AG10803 (cell line): ENCODE results near the gene PPM1D.

ENCODE experiments used
- DNase-seq: peaks from one replicate; pipeline ENCODE4 v3.0.0; 2010; ENCODE audit warnings: low read depth
- H3K4me3 ChIP-seq: 2 replicates; pipeline ENCODE4 v1.5.1; 2011; ENCODE audit warnings: mild to moderate bottlenecking, low read length, control low read depth
- TF ChIP-seq, protein P1 (sequence below): conservative IDR thresholded peaks from 2 replicates; pipeline ENCODE4 v1.5.1; 2011; ENCODE audit warnings: mild to moderate bottlenecking, low read length, control low read depth, inconsistent platforms

Gene PPM1D

DNA sequence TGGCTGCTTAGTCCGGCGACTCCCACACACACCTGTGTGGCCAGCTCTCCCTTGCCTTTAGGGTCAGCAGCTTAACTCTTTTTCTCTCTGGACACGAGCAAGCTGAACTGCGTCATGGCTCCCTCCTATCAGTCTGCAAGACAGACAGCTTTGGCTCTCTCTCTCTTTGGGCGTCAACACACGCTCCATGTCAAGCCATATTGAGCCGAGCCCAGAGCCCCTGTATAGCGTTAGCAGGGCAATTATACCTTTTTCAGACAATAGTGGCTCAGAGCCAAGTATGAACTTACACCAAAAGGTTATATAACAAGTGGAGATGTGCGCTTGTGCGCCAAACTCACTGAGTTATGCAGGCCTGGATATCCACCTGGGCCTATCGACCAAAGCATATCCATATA lies 39.1 kb upstream of the PPM1D start:
- TF ChIP-seq, protein P1, sequence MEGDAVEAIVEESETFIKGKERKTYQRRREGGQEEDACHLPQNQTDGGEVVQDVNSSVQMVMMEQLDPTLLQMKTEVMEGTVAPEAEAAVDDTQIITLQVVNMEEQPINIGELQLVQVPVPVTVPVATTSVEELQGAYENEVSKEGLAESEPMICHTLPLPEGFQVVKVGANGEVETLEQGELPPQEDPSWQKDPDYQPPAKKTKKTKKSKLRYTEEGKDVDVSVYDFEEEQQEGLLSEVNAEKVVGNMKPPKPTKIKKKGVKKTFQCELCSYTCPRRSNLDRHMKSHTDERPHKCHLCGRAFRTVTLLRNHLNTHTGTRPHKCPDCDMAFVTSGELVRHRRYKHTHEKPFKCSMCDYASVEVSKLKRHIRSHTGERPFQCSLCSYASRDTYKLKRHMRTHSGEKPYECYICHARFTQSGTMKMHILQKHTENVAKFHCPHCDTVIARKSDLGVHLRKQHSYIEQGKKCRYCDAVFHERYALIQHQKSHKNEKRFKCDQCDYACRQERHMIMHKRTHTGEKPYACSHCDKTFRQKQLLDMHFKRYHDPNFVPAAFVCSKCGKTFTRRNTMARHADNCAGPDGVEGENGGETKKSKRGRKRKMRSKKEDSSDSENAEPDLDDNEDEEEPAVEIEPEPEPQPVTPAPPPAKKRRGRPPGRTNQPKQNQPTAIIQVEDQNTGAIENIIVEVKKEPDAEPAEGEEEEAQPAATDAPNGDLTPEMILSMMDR = no peak
- no peak overlapping the region for H3K4me3 ChIP-seq
- DNase-seq = no peak

DNA sequence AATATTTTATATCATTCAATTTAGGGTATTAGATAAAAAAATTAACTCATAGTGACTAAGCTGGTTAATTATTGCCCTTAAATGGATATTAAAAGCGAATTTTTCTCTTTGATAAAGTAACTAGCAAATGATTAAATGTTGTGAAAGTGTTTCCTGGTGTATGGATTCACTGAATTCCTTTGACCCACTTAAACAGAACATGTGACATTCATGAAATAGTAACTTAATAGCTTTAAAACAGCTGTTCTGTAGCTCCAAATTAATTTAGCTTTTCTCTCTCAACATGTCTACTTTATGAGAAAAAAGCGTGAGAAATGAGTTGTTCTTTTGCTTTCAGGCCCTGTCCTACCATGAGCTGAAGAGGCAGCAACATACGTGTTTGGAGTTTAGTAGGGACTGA lies 37.6 kb upstream of the PPM1D start:
- TF ChIP-seq, protein P1 = no peak
- DNase-seq = peak; percentile 17
- H3K4me3 ChIP-seq = no peak overlapping the region

DNA sequence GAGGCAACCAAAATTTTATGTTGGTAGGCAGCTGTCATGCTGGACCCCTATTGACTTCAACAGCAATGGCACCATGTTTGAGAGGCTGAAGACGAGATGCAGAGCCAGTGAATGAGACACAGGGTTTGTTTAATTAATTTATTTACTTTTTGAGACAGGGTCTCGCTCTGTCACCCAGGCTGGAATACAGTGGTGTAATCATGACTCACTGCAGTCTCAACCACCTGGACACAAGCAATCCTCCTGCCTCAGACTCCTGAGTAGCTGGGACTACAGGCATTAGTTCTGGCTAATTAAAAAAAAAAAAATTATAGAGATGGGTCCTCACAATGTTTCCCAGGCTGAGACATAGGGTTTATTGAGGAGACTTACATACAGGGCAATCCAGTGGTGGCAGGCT lies 36.2 kb upstream of the PPM1D start:
- DNase-seq = no peak
- TF ChIP-seq, protein P1 = no peak
- H3K4me3 ChIP-seq = no peak overlapping the region

DNA sequence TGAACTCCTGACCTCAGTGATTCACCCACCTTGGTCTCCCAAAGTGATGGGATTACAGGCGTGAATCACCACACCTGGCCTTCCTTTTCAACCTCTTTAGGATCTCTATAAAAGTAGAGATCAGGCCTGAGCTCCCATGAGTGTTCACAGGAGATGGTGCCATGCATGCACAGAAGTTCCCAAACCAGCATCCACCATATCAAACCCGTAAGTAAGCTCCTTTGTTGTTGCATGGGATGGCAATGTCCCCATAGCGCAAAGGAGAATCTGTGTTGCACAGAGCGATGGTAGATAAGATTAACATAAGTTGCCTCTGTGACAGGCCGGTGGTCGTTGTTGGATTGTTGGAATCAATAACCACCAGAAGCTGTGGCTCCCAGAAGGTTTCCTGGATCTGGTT lies 34.8 kb upstream of the PPM1D start:
- DNase-seq = no peak
- H3K4me3 ChIP-seq = no peak overlapping the region
- TF ChIP-seq, protein P1 = no peak

DNA sequence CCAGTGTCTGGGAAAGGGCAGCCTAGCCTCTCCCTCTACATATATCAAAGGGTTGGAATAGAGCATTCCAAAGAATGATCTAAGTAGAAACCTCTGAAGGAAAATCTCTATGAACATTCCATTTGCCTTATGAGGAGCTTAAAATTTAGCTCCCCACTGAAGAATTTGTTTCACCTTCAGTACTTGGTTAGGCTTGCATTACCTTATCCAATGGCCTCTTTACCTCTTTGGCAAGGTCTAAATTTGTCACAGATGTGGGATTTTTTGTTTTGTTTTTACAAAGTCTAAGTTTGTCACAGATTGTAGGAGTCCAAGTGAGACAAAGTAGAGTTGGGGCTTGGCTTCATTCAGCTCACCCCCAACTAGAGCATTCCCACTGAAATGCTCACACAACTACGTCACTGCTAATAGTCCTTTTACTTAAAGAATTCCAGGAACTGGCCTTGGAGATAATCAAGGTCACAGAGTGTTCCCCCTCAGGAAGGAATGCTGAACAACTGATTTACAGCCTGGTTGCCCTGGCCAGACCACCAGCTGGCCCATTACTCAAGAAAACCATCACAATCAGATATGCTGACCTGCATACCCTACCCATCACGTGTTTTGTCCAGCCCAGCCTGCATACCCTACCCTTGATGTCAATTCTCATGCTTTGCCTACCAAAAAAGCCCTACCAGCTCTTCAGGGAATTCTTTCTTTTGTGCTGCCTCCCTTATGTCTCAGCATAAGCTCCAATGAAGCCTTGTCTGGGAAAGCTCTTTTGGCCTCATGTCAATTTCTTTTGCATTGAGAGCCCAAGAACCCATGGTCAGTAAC lies 26.5 kb upstream of the PPM1D start:
- no peak overlapping the region for H3K4me3 ChIP-seq
- peak; percentile 86 for DNase-seq
- TF ChIP-seq, protein P1 = peak; percentile 12; the same call in 1 of the 2 replicates

DNA sequence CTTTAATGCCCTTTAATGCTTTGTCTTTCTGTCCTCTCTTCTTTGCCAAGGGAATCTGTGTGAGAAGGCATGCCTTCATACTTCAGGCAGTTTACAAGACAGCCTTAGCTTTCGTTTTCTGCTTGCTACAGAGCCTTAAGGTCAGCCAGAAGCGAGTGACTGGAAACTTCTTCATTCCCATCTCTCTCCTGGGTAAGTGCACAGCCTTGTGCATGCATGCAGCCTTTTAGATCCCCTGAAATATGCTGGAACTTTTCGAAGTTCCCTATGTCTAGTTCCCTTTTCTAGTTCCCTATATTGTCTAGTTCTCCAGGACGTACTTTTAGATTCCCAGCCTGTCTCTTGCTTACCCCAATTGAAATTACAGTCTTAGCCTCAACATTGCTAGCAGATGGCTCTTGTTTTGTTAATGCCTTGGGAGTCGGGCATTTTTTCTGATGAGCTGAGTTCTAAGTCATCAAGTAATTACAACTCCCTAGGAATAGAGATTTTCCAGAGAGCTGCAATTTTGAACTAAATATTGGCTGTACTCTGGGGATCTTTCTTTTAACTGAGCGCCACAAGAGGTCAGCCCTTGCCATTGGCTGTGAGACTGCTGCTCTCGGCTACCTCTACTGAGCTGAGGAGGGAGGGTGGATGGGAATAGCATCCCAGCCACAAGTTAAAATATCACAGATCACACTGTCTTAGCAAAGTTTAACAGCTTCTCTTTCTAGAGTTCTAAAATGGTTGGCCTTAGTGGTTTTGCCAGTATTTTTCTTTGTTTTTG lies 22.7 kb upstream of the PPM1D start:
- TF ChIP-seq, protein P1 = peak; percentile 40
- DNase-seq = peak; percentile 70
- peak overlapping the region; percentile 58 for H3K4me3 ChIP-seq
